ENCODE data around the gene TULP1.

- TF ChIP-seq POLR2AphosphoS5 (IDR thresholded peaks at IDR 0.05; ENCODE audit: borderline replicate concordance, low read depth, low read length) (no peak), EZH2 (IDR thresholded peaks at IDR 0.05) (no peak)
These were observed 35.0 kb upstream of the TULP1 start for GRCh38 chr6:35547676-35548075.

Data from SK-N-MC (cell line).